GM10248 (cell line): ENCODE data around the gene SLCO1B3.

Source experiments
- CTCF ChIA-PET: fragments of 300-600 bp; sonication (Branson Sonifier 250); formaldehyde crosslinking; extraction: SDS; loops from one replicate; lab custom pipeline; 2021; ENCODE audit warnings: antibody characterized with exemption; lab: Yijun Ruan, JAX
- POLR2A ChIA-PET: fragments of 350-650 bp; sonication (Branson Sonifier 250); formaldehyde crosslinking; extraction: SDS; loops from one replicate; lab custom pipeline; 2020; ENCODE audit warnings: antibody characterized with exemption; lab: Yijun Ruan, JAX
- DNase-seq: peaks from one replicate; pipeline ENCODE4 v3.0.0; 2012; ENCODE audit errors: extremely low spot score
- TF ChIP-seq, protein P1 (sequence below): IDR thresholded peaks from 2 replicates; pipeline ENCODE4 v1.5.1; 2012; ENCODE audit warnings: mild to moderate bottlenecking, low read depth; ENCODE audit errors: extremely low read depth, missing control alignments, control extremely low read depth

SLCO1B3 gene

DNA sequence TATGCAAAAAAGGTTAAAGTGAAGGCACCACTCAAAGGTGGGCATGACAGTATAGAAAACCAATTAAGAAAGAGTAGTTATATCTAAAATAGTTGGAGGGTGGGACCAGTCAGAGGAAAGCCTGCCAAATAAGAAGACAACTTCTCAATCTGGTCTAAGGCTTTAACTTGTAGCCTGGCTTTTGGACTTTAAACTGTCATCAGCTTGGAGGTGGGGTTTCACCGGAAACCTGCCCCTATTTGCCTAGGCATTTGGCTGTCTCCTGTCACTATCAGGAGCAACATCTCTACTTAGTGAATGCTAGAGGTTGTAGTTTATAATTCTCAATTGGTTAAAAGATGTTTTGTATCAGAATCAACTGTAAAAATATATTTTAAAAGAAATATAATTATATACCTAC, 107.3 kb downstream of the SLCO1B3 start:
- ChIA-PET CTCF (interaction anchor here (1.1 kb wide), 1 partner anchor 33 kb away, joined by 3 read pairs; no protein-coding TSS in a partner anchor), POLR2A (no interaction called here)
- TF ChIP-seq, protein P1, sequence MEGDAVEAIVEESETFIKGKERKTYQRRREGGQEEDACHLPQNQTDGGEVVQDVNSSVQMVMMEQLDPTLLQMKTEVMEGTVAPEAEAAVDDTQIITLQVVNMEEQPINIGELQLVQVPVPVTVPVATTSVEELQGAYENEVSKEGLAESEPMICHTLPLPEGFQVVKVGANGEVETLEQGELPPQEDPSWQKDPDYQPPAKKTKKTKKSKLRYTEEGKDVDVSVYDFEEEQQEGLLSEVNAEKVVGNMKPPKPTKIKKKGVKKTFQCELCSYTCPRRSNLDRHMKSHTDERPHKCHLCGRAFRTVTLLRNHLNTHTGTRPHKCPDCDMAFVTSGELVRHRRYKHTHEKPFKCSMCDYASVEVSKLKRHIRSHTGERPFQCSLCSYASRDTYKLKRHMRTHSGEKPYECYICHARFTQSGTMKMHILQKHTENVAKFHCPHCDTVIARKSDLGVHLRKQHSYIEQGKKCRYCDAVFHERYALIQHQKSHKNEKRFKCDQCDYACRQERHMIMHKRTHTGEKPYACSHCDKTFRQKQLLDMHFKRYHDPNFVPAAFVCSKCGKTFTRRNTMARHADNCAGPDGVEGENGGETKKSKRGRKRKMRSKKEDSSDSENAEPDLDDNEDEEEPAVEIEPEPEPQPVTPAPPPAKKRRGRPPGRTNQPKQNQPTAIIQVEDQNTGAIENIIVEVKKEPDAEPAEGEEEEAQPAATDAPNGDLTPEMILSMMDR, result no peak
- no peak for DNase-seq

GRCh38 chr12:20931894-20932293, 121.4 kb downstream of the SLCO1B3 start:
- TF ChIP-seq, protein P1, result no peak
- POLR2A ChIA-PET, result no interaction called here
- DNase-seq, result no peak
- CTCF ChIA-PET, result interaction anchor here (2.4 kb wide), 1 partner anchor 19 kb away, joined by 6 read pairs; no protein-coding TSS in a partner anchor

DNA sequence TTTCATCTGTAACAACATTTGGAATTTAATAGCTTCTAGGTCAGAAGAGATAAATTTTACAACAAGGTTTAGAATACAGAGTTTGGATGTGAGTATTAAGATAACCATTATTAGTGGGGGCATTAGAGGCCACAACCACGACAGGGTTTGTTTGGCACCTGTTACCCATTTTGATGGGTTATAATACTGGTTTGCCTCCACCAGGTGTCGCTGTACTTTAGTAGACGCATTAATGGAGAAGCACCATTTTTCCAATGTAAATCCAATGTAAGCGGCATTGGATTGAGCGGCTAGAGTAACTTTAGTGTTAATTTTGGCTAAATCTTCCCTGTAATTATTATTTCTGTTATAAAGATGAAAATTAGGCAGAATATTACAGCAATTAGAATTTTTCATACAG, 136.2 kb downstream of the SLCO1B3 start:
- POLR2A ChIA-PET, result no interaction called here
- DNase-seq, result peak; percentile 3
- TF ChIP-seq, protein P1, result peak; percentile 46
- CTCF ChIA-PET, result interaction anchor here (0.9 to 1.8 kb wide), 3 partner anchors 225 to 234 kb away, joined by 3 to 4 read pairs (median 3); no protein-coding TSS in a partner anchor

- ChIA-PET CTCF (interaction anchor here (0.6 to 3.6 kb wide), 13 partner anchors 10 to 730 kb away, joined by 3 to 34 read pairs (median 6); no protein-coding TSS in a partner anchor), POLR2A (interaction anchor here (0.6 kb wide), 1 partner anchor 1108 kb away, joined by 3 read pairs; no protein-coding TSS in a partner anchor)
- TF ChIP-seq, protein P1, result peak; percentile 50
- peak; percentile 4 for DNase-seq
Observed at GRCh38 chr12:20950248-20950647, 139.7 kb downstream of the SLCO1B3 start.

DNA sequence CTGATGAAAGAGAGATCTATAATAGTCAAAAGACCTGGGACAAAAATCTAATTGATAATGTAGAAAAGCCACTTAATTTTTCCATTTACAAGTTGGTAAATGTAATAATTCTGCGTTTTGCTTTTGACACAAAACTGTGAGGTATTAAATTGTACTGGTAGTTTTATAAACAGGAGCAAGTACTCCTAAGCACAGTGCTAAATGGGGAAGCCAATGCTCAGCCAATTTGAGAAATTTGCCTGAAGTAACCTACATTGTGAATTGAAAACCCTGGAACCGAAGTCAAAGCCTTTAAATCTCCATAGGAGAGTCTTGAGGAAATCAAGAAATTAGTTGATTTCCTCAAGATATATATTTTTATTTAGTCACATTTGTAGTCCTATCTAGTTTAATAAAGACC, 152.8 kb downstream of the SLCO1B3 start:
- POLR2A ChIA-PET, result no interaction called here
- CTCF ChIA-PET, result interaction anchor here (3.4 kb wide), 1 partner anchor 14 kb away, joined by 11 read pairs; no protein-coding TSS in a partner anchor
- TF ChIP-seq, protein P1, result no peak
- no peak for DNase-seq

DNA sequence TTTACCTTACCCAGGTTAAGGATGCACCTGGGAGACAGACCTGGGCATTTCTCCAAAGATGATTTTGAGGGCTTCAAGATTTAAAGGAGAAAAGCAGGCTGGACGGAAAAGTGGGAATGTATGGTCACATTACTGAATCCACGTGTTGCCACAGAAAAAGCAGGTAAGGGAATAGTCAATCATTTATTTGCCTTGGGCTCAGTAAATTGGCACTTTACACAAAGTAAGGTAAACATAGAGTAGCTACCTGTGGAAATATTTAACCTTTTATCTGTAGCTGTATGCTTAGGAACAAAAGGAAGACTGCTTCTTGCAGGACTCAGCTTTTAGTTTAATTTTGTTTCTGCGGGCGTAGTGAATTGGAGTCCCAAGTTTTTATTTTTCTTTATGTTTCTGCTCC, 153.3 kb downstream of the SLCO1B3 start:
- ChIA-PET CTCF (interaction anchor here (3.4 kb wide), 1 partner anchor 14 kb away, joined by 11 read pairs; no protein-coding TSS in a partner anchor), POLR2A (no interaction called here)
- no peak for DNase-seq
- TF ChIP-seq, protein P1, result no peak
